ENCODE measurements around the gene FANCC.

- no peak for TF ChIP-seq CTCF (IDR thresholded peaks at IDR 0.05)
- TF ChIP-seq POLR2A (IDR thresholded peaks at IDR 0.05): no peak
These were observed 66.9 kb downstream of the FANCC start for GRCh38 chr9:95250462-95251221.
